CD1c-positive myeloid dendritic cell (primary cell): Measurements from ENCODE around the gene RGS6.

Experiments used
- DNase-seq: peaks from one replicate; pipeline ENCODE4 v3.0.0-alpha.2; 2016; ENCODE audit errors: extremely low spot score

Gene RGS6

DNA sequence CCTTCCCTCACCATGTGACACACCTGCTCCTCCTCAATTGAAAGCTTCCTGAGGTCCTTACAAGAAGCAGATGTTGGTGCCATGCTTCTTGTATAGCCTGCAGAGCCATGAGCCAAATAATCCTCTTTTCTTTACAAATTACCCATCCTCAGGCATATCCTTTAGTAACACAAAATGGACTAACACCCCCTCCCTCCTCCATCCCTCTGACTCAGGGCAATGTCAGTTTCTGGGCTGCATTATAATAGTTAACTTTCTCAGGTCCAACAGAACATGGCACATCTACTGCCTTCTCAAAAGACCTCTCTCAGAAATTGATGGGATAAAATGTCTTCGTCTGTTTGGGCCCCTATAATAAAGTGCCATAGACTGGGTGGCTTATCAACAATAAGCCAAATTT, 674.6 kb downstream of the RGS6 start:
- DNase-seq = no peak

DNA sequence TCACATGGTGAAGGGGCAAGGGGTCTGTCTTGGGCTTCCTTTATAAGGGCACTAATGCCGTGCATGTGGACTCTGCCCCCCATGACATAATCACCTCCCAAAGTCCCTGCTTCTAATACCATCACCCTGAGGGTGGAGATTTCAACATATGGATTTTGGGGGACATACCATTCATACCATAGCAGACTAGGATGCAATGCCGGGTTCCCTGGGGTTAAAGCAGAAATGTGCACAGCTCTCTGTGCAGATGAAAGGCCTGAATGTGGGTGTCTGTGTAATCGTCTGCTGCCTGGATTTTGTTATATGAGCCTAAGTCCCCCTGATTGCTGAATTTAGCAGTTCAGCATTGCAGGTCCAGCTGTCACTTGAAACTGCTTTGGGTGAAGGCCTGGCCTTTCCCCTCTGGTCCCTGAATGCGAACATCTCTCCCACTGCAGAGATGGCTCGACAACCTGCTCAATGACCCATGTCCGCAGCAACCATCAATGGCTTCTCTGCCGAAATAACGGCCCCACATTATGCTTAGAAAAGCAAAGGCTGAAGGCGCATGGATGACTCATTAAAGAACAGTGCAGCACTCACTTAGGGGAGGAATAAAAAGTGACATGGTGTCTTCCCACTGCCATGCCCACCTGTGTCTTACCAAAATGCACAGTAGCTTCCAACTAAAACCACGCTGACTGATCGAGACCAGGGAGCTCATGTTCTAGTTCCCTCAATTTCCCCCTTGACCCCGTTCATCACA, 675.3 kb downstream of the RGS6 start:
- no peak for DNase-seq

GRCh38 chr14:72608391-72609204, 676.4 kb downstream of the RGS6 start:
- no peak for DNase-seq

- DNase-seq = no peak
These were observed 677.1 kb downstream of the RGS6 start for GRCh38 chr14:72609205-72609916.

- DNase-seq = no peak
These were observed 678.0 kb downstream of the RGS6 start for GRCh38 chr14:72610096-72610830.

GRCh38 chr14:72610831-72611200, 678.6 kb downstream of the RGS6 start:
- no peak for DNase-seq

DNA sequence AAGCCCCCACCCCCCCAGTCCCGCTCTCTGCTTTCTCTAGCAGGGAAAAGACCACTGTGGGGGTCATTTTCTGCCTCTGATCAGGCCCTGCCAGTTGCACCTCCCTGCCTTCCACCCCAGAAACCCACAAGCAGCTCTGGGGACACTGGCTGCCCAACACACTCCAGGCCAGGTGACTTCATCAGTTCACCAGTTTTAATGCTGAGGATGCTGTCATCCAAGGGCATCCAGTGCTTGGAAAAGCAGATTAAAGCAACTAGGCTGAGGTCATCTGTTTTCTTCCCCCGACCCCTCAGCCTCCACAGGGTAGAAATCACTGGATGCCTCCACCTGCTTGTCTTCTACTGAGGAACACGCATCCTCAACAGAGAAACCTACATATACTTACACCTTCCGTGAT, 679.3 kb downstream of the RGS6 start:
- DNase-seq = no peak

DNA sequence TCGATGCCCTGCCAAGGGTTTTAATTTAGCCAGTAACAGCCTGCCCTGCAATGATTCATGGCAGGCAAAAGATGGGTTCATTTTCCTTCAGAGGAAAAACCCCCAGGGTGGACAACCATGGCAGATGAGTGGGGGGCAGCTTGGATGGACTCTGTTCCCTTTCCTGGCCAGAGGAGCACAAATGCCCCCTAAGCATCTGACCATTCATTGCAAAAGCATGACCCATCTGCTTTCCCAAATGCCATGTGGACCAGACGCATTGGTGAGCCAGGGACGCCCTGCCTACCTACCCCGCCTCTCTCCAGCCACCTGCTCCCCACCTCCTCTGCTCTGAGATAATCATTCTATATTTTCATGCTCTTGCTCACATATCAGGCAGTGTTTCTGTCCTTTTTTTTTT, 679.8 kb downstream of the RGS6 start:
- DNase-seq = no peak

DNA sequence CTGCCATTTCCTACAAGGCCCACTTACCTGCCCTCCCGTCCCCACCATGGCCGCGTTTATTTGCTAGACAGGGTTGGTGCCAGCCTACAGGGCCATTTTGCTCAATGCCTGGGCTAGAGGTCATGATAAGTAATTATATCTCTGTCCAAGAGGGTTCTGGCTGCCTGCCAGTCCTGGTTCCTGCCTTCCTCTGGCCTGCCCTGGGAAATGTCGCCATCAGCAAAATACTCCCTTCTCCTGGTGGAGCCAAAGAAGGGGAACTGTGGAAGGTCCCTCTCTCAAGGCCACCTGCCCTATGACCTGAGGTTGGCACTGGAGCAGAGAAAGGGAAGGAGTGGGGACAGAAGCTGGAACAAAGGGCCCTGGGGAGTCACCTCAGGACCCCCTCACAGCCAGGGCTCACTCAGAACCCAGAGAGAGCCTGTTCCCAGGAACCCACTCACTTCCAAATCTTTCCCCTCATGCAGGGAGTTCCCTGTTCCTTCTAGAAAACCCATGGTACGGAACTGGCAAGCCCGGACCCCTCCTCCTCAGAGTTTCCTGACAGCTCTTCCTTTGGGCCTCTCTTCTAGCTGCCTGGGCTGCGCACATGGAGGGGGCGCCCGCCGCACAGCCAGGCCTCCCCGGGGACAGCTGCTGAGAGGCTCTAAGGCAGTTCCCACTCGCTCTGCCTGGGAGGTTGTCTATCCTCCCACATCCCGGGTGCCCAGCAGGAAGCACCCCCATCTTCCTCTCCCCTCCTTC, 681.2 kb downstream of the RGS6 start:
- DNase-seq = no peak

DNA sequence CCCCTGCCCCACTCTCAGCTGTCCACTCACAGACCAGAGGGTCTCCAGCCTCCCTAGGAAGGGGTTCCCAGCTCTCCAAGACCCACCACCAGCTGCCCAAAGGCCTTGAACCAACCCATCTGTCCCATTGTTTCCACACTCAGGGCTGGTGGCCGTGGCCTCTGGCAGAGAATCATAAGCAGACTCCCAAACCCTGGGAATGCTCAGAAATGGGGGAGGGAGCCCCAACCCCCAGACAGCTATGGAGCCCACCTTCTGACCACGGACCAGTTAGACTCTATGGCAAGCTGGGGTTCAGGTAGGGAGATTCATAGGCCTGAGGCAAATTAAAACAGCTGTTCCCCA, 681.7 kb downstream of the RGS6 start:
- no peak for DNase-seq

GRCh38 chr14:72614365-72614764, 682.1 kb downstream of the RGS6 start:
- DNase-seq = no peak

GRCh38 chr14:72614891-72615415, 682.7 kb downstream of the RGS6 start:
- DNase-seq = no peak

- no peak for DNase-seq
These were observed 683.4 kb downstream of the RGS6 start for GRCh38 chr14:72615451-72616121.
